Activated naive CD8-positive, alpha-beta T cell (primary cell): ENCODE data around the gene RANBP17.

Experiments
- H3K27ac Mint-ChIP-seq: one replicate; pipeline ENCODE4 v1.8.0; 2021; ENCODE audit warnings: mixed read lengths
- H3K27me3 Mint-ChIP-seq: one replicate; pipeline ENCODE4 v1.8.0; 2021; ENCODE audit warnings: mixed read lengths
- H3K36me3 Mint-ChIP-seq: one replicate; pipeline ENCODE4 v1.8.0; 2021; ENCODE audit warnings: mixed read lengths
- H3K4me1 Mint-ChIP-seq: one replicate; pipeline ENCODE4 v1.8.0; 2021; ENCODE audit warnings: low read depth, mixed read lengths
- H3K4me3 Mint-ChIP-seq: one replicate; pipeline ENCODE4 v1.8.0; 2021; ENCODE audit warnings: mild to moderate bottlenecking, mixed read lengths
- H3K9me3 Mint-ChIP-seq: one replicate; pipeline ENCODE4 v1.8.0; 2021; ENCODE audit warnings: low read depth, mixed read lengths

The RANBP17 gene

GRCh38 chr5:171121638-171122037, 259.8 kb downstream of the RANBP17 start:
- H3K36me3 Mint-ChIP-seq, result no peaks in the 10 kb centered on the region
- peaks cover 15% of the 10 kb centered on the region for H3K9me3 Mint-ChIP-seq
- no peak overlapping the region for H3K4me3 Mint-ChIP-seq
- H3K27me3 Mint-ChIP-seq, result peaks cover 12% of the 10 kb centered on the region
- no peaks in the 10 kb centered on the region for H3K4me1 Mint-ChIP-seq
- no peak overlapping the region for H3K27ac Mint-ChIP-seq

DNA sequence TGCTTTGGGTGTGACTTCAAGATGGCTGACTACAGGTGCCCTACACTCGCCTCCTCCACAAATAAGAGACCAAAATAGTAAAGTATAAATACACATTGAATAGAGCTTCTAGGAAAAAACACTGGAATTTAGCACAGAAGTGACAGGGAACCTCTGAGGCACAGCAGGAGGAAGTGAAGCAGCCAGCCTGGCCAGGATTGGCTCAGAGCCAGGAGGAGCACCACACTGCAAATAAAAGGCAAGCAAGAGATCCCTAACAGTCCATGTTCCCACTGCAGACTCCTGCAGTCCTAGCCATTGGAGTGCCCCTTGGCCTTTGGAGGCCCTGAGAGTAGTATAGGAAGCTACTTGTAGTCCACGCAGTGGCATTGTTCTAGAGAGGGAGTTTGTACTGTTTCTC, 260.6 kb downstream of the RANBP17 start:
- Mint-ChIP-seq H3K4me1 (no peaks in the 10 kb centered on the region), H3K27me3 (peaks cover 12% of the 10 kb centered on the region), H3K4me3 (no peak overlapping the region), H3K27ac (no peak overlapping the region), H3K9me3 (peaks cover 15% of the 10 kb centered on the region), H3K36me3 (no peaks in the 10 kb centered on the region)

DNA sequence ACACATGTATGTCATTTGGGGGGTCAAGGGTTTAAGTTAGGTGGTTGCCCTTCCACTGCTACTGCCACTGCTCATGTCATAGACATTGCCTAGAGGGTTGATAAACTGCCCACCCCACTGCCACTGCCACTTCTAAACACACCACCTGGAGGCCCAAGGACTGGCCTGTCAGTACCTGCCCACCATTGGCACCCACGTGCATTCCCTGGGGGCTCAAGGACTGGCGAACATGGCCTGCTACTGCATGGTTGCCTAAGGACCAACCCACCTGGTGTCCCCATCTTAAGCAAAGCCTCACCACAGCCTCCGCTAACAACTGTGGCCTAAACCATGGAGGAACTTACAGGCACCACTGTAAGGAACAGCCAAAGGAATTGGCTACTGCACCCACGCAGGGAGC, 261.6 kb downstream of the RANBP17 start:
- H3K4me1 Mint-ChIP-seq, result no peaks in the 10 kb centered on the region
- H3K9me3 Mint-ChIP-seq, result peaks cover 14% of the 10 kb centered on the region
- H3K27me3 Mint-ChIP-seq, result peaks cover 12% of the 10 kb centered on the region
- no peaks in the 10 kb centered on the region for H3K36me3 Mint-ChIP-seq
- H3K27ac Mint-ChIP-seq, result no peak overlapping the region
- no peak overlapping the region for H3K4me3 Mint-ChIP-seq

DNA sequence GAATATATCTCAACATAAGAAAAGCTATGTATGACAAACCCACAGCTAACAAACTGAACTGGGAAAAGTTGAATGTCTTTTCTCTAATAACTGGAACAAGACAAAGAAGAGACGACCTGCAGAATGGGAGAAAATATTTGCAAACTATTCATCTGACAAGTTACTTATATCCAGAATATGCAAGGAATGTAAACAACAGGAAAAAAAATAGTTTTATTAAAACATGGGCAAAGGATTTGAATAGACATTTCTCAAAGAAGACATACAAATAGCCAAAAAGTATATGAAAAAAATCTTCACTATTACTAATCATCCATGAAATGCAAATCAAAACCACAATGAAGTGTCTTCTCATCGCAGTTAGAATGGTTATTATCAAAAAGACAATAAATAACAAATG, 265.5 kb downstream of the RANBP17 start:
- Mint-ChIP-seq H3K9me3 (no peaks in the 10 kb centered on the region), H3K27me3 (peaks cover 6% of the 10 kb centered on the region), H3K36me3 (no peaks in the 10 kb centered on the region), H3K4me1 (no peaks in the 10 kb centered on the region), H3K4me3 (no peak overlapping the region), H3K27ac (no peak overlapping the region)

DNA sequence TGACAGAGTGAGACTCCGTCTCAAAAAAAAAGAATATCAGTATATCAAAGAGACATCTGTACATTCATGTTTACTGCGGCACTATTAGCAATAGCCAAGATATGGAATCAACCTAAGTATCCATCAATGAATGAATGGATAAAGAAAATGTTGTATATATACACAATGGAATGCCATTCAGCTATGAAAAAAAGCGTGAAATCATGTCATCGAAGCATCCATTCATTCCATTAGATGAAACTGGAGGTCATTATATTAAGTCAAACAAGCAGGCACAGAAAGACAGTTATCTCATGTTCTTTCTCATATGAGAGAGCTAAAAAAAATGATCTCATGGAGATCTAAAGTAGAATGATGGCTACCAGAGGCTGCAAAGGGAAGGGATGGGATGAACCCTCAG, 266.3 kb downstream of the RANBP17 start:
- Mint-ChIP-seq H3K9me3 (no peaks in the 10 kb centered on the region), H3K27ac (no peak overlapping the region), H3K36me3 (no peaks in the 10 kb centered on the region), H3K4me1 (no peaks in the 10 kb centered on the region), H3K27me3 (peaks cover 5% of the 10 kb centered on the region), H3K4me3 (no peak overlapping the region)

DNA sequence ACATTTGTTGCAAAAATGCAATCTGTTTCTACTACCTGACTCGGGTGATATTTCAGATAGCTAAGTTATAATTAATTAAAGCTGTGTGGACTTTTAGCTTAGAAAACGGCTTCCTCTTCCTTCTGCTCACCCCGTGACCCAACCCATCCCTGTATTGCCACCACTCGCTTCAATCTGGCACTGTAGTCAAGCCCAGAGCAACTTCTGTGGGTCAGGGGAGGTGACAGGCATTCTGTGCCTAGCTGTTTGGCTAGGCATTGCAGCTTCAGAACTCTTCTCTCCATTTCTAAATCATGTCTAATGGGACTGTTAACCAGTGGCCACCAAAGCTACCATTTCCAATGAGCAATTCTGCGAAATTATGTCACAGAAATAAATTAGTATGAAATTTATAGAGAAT, 267.5 kb downstream of the RANBP17 start:
- Mint-ChIP-seq H3K4me3 (no peak overlapping the region), H3K9me3 (no peaks in the 10 kb centered on the region), H3K36me3 (no peaks in the 10 kb centered on the region), H3K27ac (no peak overlapping the region), H3K27me3 (peaks cover 2% of the 10 kb centered on the region), H3K4me1 (no peaks in the 10 kb centered on the region)

DNA sequence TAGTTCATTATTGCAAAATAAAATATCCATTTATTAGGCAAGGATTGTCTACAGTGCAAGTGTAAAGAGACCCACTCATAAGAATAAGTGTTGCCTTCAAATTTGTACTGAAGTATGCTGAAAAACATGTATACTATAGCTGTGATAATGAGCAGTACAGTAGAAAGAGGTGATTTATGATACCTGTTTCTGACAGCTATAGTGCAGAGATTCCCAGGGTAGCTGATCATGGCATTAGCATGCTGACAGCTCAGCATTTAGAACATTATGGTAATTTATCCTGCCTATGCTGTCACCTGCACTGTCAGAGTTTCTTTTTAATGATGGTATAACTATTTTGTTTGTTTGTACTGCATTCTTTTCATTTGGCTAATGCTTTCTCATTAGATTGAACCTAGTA, 269.7 kb downstream of the RANBP17 start:
- Mint-ChIP-seq H3K36me3 (no peaks in the 10 kb centered on the region), H3K4me1 (no peaks in the 10 kb centered on the region), H3K9me3 (no peaks in the 10 kb centered on the region), H3K27me3 (no peaks in the 10 kb centered on the region), H3K27ac (no peak overlapping the region), H3K4me3 (no peak overlapping the region)

GRCh38 chr5:171137768-171138525, 276.1 kb downstream of the RANBP17 start:
- Mint-ChIP-seq H3K27ac (no peak overlapping the region), H3K27me3 (peaks cover 2% of the 10 kb centered on the region), H3K36me3 (no peaks in the 10 kb centered on the region), H3K4me1 (no peaks in the 10 kb centered on the region), H3K4me3 (no peak overlapping the region), H3K9me3 (no peaks in the 10 kb centered on the region)

GRCh38 chr5:171139227-171139626, 277.4 kb downstream of the RANBP17 start:
- no peak overlapping the region for H3K27ac Mint-ChIP-seq
- H3K36me3 Mint-ChIP-seq, result no peaks in the 10 kb centered on the region
- H3K27me3 Mint-ChIP-seq, result peaks cover 2% of the 10 kb centered on the region
- no peaks in the 10 kb centered on the region for H3K4me1 Mint-ChIP-seq
- H3K9me3 Mint-ChIP-seq, result no peaks in the 10 kb centered on the region
- H3K4me3 Mint-ChIP-seq, result no peak overlapping the region

- no peaks in the 10 kb centered on the region for H3K4me1 Mint-ChIP-seq
- H3K27me3 Mint-ChIP-seq, result no peaks in the 10 kb centered on the region
- no peak overlapping the region for H3K4me3 Mint-ChIP-seq
- no peaks in the 10 kb centered on the region for H3K36me3 Mint-ChIP-seq
- no peaks in the 10 kb centered on the region for H3K9me3 Mint-ChIP-seq
- no peak overlapping the region for H3K27ac Mint-ChIP-seq
Measured at GRCh38 chr5:171142617-171143016, 280.8 kb downstream of the RANBP17 start.

DNA sequence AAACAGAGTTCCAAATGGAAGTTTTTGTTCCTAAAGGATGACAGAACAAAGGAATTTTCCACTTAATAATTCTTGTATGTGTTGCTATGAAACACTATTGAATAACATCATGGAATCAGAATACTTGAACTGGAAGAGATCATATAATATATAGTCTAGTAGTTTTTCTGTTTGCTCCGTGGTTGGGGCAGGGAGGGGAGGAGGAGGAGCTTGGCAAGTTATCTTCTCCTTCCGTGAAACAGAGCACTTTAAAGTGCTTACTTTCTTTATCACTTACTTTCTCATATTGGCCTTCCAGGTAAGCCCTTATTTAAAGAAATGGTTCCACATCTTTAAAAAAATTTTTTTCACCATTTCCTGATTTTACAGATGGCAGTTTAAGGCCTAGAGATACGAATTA, 281.4 kb downstream of the RANBP17 start:
- Mint-ChIP-seq H3K4me1 (no peaks in the 10 kb centered on the region), H3K36me3 (no peaks in the 10 kb centered on the region), H3K9me3 (no peaks in the 10 kb centered on the region), H3K27ac (no peak overlapping the region), H3K27me3 (no peaks in the 10 kb centered on the region), H3K4me3 (no peak overlapping the region)

DNA sequence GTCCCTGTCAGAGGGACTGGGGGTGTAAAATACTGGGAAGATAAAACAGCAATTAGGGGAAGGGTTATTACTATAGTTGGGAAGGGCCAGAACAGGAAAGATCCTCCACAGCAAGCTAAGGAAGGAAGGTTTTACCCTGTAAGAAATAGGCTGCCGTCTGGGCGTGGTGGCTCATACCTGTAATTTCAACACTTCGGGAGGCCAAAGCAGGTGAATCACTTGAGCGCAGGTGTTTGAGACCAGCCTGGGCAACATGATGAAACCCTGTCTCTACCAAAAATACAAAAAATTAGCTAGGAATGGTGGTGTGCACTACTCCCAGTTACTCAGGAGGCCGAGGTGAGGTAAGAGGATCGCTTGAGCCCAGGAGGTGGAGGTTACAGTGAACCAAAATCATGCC, 282.1 kb downstream of the RANBP17 start:
- Mint-ChIP-seq H3K27ac (no peak overlapping the region), H3K4me1 (no peaks in the 10 kb centered on the region), H3K36me3 (no peaks in the 10 kb centered on the region), H3K9me3 (no peaks in the 10 kb centered on the region), H3K4me3 (no peak overlapping the region), H3K27me3 (no peaks in the 10 kb centered on the region)

- no peaks in the 10 kb centered on the region for H3K9me3 Mint-ChIP-seq
- H3K36me3 Mint-ChIP-seq, result no peaks in the 10 kb centered on the region
- H3K4me1 Mint-ChIP-seq, result no peaks in the 10 kb centered on the region
- no peak overlapping the region for H3K27ac Mint-ChIP-seq
- no peak overlapping the region for H3K4me3 Mint-ChIP-seq
- H3K27me3 Mint-ChIP-seq, result peaks cover 7% of the 10 kb centered on the region
Measured at GRCh38 chr5:171149333-171149732, 287.5 kb downstream of the RANBP17 start.

DNA sequence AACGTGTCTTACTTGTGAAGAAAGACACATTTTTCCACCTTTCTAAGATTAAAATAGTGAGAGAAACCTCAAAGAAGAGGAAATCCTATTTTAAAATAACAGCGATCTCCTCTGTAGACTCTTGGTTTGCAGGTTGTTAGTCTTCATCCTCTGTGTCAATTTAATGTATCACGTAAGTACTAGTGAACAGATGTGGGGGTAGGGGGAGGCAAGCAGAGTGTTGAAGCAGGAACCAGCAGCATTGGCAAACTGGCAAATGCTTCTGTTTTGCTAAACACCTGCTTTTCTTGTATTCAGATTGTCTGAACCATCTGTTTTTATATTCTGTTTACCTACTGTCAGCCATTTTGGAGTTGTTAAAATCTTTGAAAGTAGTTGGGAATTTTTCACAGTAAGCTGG, 288.0 kb downstream of the RANBP17 start:
- H3K9me3 Mint-ChIP-seq, result no peaks in the 10 kb centered on the region
- no peak overlapping the region for H3K27ac Mint-ChIP-seq
- H3K27me3 Mint-ChIP-seq, result peaks cover 7% of the 10 kb centered on the region
- no peaks in the 10 kb centered on the region for H3K36me3 Mint-ChIP-seq
- H3K4me3 Mint-ChIP-seq, result no peak overlapping the region
- H3K4me1 Mint-ChIP-seq, result no peaks in the 10 kb centered on the region

GRCh38 chr5:171152382-171152781, 290.6 kb downstream of the RANBP17 start:
- Mint-ChIP-seq H3K9me3 (no peaks in the 10 kb centered on the region), H3K4me1 (no peaks in the 10 kb centered on the region), H3K36me3 (no peaks in the 10 kb centered on the region), H3K27ac (no peak overlapping the region), H3K4me3 (no peak overlapping the region), H3K27me3 (peaks cover 7% of the 10 kb centered on the region)

DNA sequence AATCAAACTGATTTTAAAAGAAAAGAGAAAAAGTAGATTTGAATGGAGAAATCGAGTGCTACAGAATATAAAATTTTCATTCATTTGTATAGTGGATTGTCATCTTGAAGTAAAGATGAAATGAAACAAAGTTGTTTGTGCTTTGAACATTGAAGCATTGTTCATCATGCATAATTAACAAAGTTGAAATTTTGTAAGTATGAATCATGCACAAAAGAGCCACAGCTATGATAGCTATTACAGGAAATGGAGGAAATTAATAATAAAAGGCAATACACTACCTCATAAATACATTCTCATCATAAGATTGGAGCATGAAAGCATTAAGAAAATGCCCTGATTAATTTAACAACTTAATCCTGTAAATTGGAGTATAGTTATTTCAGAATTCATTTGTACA, 293.8 kb downstream of the RANBP17 start:
- Mint-ChIP-seq H3K4me3 (no peak overlapping the region), H3K9me3 (no peaks in the 10 kb centered on the region), H3K27me3 (peaks cover 5% of the 10 kb centered on the region), H3K4me1 (no peaks in the 10 kb centered on the region), H3K27ac (no peak overlapping the region), H3K36me3 (no peaks in the 10 kb centered on the region)
